GM19468 (cell line): Measurements from ENCODE around the gene ADSS1.

Experiments
- ATAC-seq: cut with Tn5 transposase; IDR thresholded peaks from one replicate; pipeline ENCODE4 v1.9.1; 2021; ENCODE audit warnings: mild to moderate bottlenecking, moderate library complexity, moderate number of reproducible peaks; ENCODE audit not compliant: unreplicated experiment; ENCODE audit errors: extremely low read depth

The ADSS1 gene

DNA sequence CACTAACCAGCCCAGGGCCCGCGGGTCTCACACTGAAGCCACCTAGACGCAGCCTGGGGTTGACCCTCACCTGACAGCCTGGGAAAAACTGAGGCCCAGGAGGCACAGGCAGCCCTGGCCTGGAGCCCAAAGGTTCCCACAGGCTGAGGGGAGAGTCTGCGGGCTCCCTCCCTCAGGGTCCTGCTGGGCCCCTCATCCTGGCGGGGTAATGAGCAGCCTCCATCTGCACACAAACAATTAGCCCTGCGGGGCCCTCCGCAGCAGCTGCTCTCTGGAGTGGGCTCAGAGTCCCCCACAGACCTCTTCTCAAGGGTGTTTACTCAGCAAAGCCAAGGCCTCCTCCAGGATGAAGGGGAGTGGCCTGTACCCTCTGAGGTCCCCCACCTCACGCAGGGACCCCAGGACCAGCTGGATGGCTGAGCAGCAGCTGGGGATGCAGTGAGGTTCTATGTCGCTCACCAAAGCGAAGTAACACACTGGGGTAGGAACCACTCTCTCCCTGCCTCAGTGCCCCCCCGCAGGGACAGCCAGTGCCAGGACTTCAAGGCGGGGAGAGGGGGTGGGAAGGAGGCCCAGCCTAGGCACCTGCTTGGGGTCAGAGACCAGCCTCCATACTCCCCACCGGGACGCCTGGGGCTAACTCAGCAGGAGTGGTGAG lies 64.3 kb downstream of the ADSS1 start:
- no peak for ATAC-seq

- ATAC-seq, result no peak
Observed at GRCh38 chr14:104788873-104789663, 65.0 kb downstream of the ADSS1 start.

DNA sequence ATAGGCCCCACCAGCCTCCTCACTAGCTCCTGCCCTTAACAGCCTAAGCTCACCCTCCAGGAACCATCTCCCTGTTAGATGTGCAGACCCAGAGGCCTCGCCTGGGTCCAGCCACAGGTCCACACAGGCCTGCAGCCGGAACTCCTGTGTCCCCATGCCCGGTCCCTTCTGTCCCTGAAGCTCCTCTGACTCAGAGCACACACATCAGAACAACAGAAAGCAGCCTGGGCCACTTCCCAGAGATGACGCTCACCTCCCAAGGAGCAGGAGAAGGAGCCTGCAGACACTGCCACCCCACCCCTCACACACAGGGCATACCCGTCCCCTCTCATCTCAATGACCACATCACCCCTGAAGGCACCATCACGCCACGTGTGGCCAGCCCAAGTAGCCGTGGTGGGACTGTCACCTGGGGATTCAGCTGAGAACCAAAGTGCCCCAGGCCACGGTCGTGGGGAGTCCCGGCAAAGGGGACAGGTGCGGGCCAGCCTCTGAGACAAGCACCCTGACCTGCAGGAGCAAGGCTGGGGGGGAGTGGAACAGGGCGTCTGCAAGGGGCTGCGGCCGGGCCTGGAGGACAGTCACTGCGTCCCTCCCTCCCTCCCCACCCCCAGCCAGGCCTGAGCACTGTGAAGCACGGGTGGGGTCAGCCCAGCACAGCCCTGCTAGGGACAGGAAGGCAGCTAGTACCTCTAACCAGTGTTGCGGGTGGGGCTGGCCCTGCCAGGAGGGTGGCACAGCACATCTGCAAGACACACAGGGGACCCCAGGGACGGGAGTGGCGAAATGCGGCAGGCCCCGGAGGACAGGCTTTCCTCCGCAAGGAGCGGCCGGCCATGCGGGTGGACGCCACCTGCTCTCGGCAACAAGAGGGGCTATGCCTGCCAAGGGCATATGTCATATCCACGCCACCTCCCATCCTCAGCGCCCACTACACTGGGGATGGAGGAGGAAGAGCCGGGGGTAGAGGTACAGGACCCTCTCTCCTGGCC lies 66.0 kb downstream of the ADSS1 start:
- no peak for ATAC-seq

DNA sequence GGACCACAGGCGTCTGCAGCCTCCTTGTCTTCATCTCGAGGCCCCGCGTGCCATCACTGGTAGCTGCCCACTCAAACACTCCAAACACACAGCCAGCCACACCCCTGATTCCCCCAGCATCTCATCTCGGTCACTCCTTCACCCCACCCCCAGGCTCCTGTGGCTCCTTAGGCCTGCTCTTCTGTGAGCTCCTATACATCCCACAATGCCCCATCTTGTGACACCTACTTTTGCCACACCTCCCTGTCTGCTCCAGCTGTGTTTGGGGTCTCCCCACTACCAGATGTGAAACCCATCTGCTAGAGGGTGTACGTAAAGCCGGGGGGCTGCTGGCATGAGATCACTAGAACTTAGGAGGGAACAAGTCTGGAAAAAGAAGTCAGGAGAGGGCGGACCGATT lies 67.4 kb downstream of the ADSS1 start:
- no peak for ATAC-seq

DNA sequence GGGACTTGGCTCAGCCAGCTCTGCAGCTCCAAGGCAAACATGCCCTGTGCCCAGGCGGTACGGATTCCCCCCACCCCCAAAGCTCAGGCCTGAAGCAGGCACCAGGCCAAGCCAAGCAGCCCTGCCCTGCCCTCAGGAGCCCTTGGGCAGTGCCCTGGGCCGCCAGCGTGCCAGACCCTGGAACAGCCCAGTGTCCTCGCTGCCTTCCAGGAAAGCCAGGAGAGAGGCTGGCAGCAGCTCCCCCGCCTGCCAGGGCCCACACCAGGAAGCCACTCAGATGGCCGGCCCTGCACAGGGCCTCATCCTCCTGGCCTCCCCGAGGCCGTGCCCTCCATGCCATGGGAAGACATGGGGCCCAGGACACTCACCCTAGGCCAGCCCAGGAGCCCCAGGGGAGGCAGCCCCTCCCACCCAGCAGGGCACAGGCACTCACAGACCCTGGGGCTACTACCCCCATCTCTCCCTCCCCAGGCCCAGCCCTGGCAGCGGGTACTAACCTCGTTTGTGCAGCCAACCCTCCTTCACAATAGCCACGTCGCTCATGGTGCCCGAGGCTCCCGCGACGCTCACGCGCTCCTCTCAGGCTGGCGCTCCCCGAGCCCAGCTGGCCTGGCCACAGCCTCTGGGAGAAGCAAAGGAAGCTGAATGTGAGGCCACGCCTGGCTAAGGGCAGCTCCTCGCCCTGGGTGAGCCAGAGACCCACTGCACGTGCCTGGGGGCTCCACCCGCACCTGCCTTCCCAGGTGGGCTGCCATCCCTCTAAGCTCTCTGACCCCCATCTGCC lies 68.3 kb downstream of the ADSS1 start:
- no peak for ATAC-seq

- no peak for ATAC-seq
Observed at GRCh38 chr14:104792945-104793702, 69.1 kb downstream of the ADSS1 start.

DNA sequence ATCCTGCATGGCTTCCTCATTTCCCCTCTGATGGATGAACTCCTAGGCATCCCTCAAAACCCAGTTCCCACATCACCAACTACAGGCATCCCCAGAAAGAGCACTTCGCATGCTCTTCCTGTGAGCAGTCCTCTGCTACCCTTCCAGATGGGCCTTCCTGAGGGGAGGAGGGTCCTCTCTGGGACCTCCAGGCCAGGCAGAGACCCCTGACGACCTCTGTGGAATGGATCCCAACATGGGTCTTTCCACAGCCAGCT lies 69.6 kb downstream of the ADSS1 start:
- ATAC-seq, result no peak

GRCh38 chr14:104794099-104794498 lies 70.1 kb downstream of the ADSS1 start:
- no peak for ATAC-seq

DNA sequence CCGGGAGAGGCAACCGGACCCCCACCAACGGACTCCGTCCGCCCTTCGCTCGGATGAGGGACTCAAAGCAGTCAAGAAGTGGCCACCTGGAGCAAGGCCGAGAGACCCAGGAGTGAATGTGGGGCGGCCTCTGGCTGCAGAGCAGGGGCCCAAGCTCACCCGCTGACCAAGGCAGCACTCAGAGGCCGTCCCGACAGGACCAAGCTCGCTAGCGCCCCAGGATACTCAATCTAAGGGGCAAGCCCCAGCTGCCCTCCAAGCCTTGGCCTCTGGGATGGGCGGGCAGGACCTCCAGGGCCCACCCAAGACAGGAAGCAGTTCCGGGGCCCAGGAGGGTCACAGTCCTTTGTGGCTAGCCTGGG lies 70.6 kb downstream of the ADSS1 start:
- ATAC-seq, result no peak

DNA sequence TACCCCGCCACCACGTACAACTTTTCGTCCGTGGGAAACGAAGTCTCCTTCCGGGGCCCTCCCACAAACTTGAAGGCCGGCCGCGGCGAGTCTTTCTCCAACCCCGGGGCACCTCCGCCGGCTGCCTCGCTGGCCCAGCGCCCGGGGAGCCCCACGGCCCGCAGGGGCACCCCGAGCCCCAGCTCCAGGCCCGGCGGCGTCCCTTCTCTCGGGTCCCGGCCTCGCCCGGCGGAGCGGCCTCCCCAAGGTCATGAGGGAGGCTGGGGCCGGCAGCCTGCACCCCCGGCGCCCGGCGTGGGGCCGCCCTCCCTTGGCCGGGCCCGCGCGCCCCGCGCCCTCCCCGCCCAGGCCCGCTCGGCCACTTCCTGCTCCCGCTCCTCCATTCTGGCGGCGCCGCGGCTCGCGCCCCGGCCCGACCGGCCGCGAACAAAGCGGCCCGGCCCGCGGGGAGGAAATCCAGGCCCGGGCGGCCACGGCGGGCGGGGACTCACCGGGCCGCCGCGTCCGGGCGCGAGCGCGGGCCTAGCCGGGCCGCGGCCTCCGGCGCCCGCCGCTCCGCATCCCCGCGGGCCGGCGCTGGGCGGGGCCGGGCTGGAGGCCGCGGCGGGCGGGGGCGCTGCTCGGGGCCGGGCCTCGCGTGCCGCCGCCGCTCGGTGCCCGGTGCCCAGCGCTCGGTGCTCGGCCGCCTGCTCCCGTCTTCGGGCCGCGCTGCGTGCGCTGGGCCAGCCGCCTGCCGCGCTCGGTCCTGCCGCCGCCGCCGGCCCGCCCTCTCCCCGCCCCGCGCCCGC lies 71.2 kb downstream of the ADSS1 start, which contains the start of gene AKT1:
TSS of gene AKT1 (minus strand) at position 756 of the 788 bp plus-strand sequence. CDS start 3,105 bp downstream, outside the sequence.
- ATAC-seq, result no peak

GRCh38 chr14:104795781-104796686 lies 72.0 kb downstream of the ADSS1 start:
- ATAC-seq, result no peak

DNA sequence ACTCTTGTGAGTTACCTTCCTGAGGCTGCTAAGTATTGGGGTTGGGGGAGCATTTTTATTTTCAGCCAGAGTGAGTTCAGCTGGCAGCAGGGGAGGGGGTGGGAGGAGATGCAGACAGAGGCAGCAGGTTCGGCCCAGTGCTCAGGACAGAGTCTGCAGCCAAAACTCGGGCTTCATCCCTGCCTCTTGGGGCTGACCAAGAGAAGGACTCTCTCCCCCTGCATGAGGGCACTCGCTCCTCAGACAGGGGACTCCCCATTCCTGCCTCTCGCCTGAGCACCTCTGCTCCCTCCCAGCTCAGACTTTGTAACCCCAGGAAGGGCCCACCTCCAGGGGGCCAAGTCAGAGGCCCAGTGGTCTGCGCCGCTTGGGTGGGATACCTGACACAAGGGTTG lies 72.7 kb downstream of the ADSS1 start:
- ATAC-seq, result no peak
